Neural cell (in vitro differentiated cells): ENCODE measurements around the gene BAD. TPM values are rescaled to one million over a fixed set of nuclear protein-coding genes. Genes with fewer than 3 reads are reported as not detected.

ENCODE experiments used
- H2AFZ ChIP-seq: fragments of 200-600, 300-800 bp; sonication (generic), shearing (Covaris generic); 2 replicates; pipeline ENCODE4 v1.6.0; 2014; ENCODE audit warnings: low read depth, mild to moderate bottlenecking, antibody characterized with exemption, low read length, moderate library complexity
- H3F3A ChIP-seq: fragments of 200-600 bp; shearing (Covaris generic); 2 replicates; pipeline ENCODE4 v1.6.1; 2016; ENCODE audit warnings: mild to moderate bottlenecking, moderate library complexity, mixed read lengths, antibody characterized with exemption, low read length; ENCODE audit not compliant: insufficient read depth, poor library complexity, severe bottlenecking
- H3K27ac ChIP-seq: fragments of 200-600, 300-800 bp; sonication (generic), shearing (Covaris generic); 2 replicates; pipeline ENCODE4 v1.5.1; 2014; ENCODE audit warnings: mild to moderate bottlenecking, low read length, moderate library complexity
- H3K27me3 ChIP-seq: fragments of 300-800, 200-600 bp; sonication (generic), shearing (Covaris generic); 2 replicates; pipeline ENCODE4 v1.6.0; 2014; ENCODE audit warnings: mild to moderate bottlenecking, low read depth, low read length, moderate library complexity; ENCODE audit not compliant: insufficient read depth
- H3K36me3 ChIP-seq: fragments of 300-800, 200-600 bp; sonication (generic), shearing (Covaris generic); 2 replicates; pipeline ENCODE4 v1.5.1; 2014; ENCODE audit warnings: mild to moderate bottlenecking, antibody characterized with exemption, low read length, moderate library complexity; ENCODE audit not compliant: insufficient read depth
- H3K4me2 ChIP-seq: fragments of 300-800, 200-600 bp; sonication (generic), shearing (Covaris generic); 2 replicates; pipeline ENCODE4 v1.6.0; 2014; ENCODE audit warnings: mild to moderate bottlenecking, low read length
- H3K4me3 ChIP-seq: fragments of 300-800, 200-600 bp; sonication (generic), shearing (Covaris generic); 2 replicates; pipeline ENCODE4 v1.5.1; 2014; ENCODE audit warnings: mild to moderate bottlenecking, low read length, moderate library complexity
- H3K79me2 ChIP-seq: fragments of 200-600 bp; shearing (Covaris generic); replicated peaks from 2 replicates; pipeline ENCODE4 v1.6.0; 2014; ENCODE audit warnings: mild to moderate bottlenecking, low read length, moderate library complexity; ENCODE audit not compliant: insufficient read depth
- H3K9ac ChIP-seq: fragments of 300-800, 200-600 bp; sonication (generic), shearing (Covaris generic); 2 replicates; pipeline ENCODE4 v1.6.1; 2016; ENCODE audit warnings: mild to moderate bottlenecking, low read length, mixed read lengths
- H3K9me2 ChIP-seq: fragments of 200-600 bp; shearing (Covaris generic); 2 replicates; pipeline ENCODE4 v1.6.1; 2016; ENCODE audit warnings: mild to moderate bottlenecking, low read length, mixed read lengths; ENCODE audit not compliant: insufficient read depth
- H3K9me3 ChIP-seq: fragments of 200-600, 300-800 bp; sonication (generic), shearing (Covaris generic); 2 replicates; pipeline ENCODE4 v1.6.1; 2016; ENCODE audit warnings: mild to moderate bottlenecking, mixed run types, low read length, moderate library complexity, mixed read lengths
- H4K20me1 ChIP-seq: fragments of 200-600 bp; shearing (Covaris generic); 2 replicates; pipeline ENCODE4 v1.6.1; 2016; ENCODE audit warnings: mild to moderate bottlenecking, mixed run types; ENCODE audit not compliant: insufficient read depth
- EP300 ChIP-seq: fragments of 450-650 bp; conservative IDR thresholded peaks from 2 replicates; pipeline ENCODE4 v1.6.1; 2014; ENCODE audit warnings: antibody characterized with exemption, mild to moderate bottlenecking, moderate library complexity; ENCODE audit not compliant: poor library complexity, severe bottlenecking
- EZH2 ChIP-seq: fragments of 200-600, 300-800 bp; shearing (Covaris generic), sonication (generic); IDR thresholded peaks from 2 replicates; pipeline ENCODE4 v1.6.1; 2014; ENCODE audit warnings: antibody characterized with exemption, low read length, borderline replicate concordance, mild to moderate bottlenecking; ENCODE audit not compliant: insufficient read depth, poor library complexity, severe bottlenecking
- MXI1 ChIP-seq: fragments of 450-650 bp; conservative IDR thresholded peaks from 2 replicates; pipeline ENCODE4 v1.6.1; 2014; ENCODE audit warnings: antibody characterized with exemption, mild to moderate bottlenecking; ENCODE audit not compliant: poor library complexity, severe bottlenecking
- POLR2AphosphoS5 ChIP-seq: IDR thresholded peaks from 2 replicates; pipeline ENCODE4 v1.6.1; 2012
- RAD21 ChIP-seq: fragments of 450-650 bp; conservative IDR thresholded peaks from 2 replicates; pipeline ENCODE4 v1.6.1; 2014; ENCODE audit warnings: antibody characterized with exemption, mild to moderate bottlenecking, moderate library complexity
- SMC3 ChIP-seq: fragments of 450-650 bp; conservative IDR thresholded peaks from 2 replicates; pipeline ENCODE4 v1.6.1; 2014; ENCODE audit warnings: antibody characterized with exemption, mild to moderate bottlenecking, moderate library complexity; ENCODE audit not compliant: poor library complexity
- TAF1 ChIP-seq: IDR thresholded peaks from 2 replicates; pipeline ENCODE4 v1.6.1; 2012; ENCODE audit warnings: low read depth
- polyA plus RNA-seq: library from polyadenylated mRNA; depleted of rRNA; stranded (reverse); fragments of >200 nt; gene quantifications from 2 replicates; pipeline ENCODE4 v1.2.3, GENCODE V29; 2014
- TF ChIP-seq, protein P1 (sequence below): IDR thresholded peaks from 2 replicates; pipeline ENCODE4 v1.6.1; 2012; ENCODE audit warnings: borderline replicate concordance
- TF ChIP-seq, protein P2 (sequence below): fragments of 450-650 bp; IDR thresholded peaks from 2 replicates; pipeline ENCODE4 v1.5.1; 2014; ENCODE audit warnings: antibody characterized with exemption, mild to moderate bottlenecking, moderate library complexity; ENCODE audit not compliant: poor library complexity, severe bottlenecking

BAD gene
- polyA plus RNA-seq, 1 donor from 2014 or later = 219 TPM

DNA sequence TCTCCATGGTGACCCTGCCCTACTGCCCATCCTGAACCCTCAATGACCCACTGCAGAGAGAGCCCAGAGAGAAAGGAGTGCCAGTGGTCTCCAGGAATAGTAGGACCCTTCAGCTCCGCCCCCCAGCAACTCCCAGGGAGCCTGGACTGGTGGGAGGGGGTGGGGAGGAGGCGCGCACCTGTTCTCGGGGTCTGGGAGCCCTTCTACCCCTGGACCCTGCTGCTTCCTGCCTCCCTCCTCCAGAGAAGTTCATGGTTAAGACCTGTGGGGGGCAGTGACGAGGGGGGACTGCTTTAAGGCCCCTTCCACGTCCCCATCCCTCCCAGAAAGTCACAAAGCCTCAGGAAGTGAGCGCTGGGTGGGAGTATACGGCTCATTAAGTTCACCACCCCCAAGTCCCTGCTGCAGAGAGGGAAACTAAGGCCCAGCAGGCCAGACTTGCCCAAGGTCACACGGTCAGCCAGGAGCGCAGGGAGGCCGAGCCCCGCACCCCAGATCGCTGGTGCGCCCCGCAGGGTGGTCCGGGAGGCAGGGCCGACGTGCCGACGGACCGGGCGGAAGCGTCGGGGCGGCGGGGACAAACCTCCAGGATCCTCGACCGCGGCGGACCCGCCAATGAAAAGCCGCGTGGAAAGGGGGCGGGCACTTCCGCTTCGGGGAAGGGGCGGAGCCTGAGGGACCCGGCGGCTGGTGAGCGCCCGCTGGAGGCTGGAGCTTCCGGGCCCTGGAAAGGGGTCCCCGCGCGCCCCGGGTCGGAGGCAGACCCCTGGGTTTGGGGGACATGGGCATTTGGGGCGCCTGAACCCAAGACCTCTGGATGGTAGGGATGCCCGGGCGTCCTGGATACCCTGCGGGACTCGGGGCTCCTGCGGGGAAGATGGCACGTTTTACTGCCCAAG, 58.6 kb downstream of the BAD start, which contains the start of the genes NUDT22 and TRPT1:
NUDT22 (plus strand) TSS at position 667 of the 899 bp plus-strand sequence. CDS start 379 bp downstream, outside the sequence.
TRPT1 (minus strand) TSS at position 579 of the 899 bp plus-strand sequence; CDS start at position 253, 326 bp downstream.
- H3K27me3 ChIP-seq = no peaks in the 10 kb centered on the region
- H3K4me3 ChIP-seq = peak within 1 kb of the TSS; percentile 84
- H3F3A ChIP-seq = no peaks in the 10 kb centered on the region
- peak within 1 kb of the TSS; percentile 84 for H2AFZ ChIP-seq
- H3K9me3 ChIP-seq = no peaks in the 10 kb centered on the region
- no peaks in the 10 kb centered on the region for H4K20me1 ChIP-seq
- peak within 1 kb of the TSS; percentile 51 for H3K27ac ChIP-seq
- TF ChIP-seq RAD21 (peak; percentile 31), SMC3 (peak; percentile 38), TAF1 (peak; percentile 54), EP300 (peak; percentile 13), POLR2AphosphoS5 (peak; percentile 68), EZH2 (no peak), MXI1 (peak; percentile 67)
- TF ChIP-seq, protein P1, sequence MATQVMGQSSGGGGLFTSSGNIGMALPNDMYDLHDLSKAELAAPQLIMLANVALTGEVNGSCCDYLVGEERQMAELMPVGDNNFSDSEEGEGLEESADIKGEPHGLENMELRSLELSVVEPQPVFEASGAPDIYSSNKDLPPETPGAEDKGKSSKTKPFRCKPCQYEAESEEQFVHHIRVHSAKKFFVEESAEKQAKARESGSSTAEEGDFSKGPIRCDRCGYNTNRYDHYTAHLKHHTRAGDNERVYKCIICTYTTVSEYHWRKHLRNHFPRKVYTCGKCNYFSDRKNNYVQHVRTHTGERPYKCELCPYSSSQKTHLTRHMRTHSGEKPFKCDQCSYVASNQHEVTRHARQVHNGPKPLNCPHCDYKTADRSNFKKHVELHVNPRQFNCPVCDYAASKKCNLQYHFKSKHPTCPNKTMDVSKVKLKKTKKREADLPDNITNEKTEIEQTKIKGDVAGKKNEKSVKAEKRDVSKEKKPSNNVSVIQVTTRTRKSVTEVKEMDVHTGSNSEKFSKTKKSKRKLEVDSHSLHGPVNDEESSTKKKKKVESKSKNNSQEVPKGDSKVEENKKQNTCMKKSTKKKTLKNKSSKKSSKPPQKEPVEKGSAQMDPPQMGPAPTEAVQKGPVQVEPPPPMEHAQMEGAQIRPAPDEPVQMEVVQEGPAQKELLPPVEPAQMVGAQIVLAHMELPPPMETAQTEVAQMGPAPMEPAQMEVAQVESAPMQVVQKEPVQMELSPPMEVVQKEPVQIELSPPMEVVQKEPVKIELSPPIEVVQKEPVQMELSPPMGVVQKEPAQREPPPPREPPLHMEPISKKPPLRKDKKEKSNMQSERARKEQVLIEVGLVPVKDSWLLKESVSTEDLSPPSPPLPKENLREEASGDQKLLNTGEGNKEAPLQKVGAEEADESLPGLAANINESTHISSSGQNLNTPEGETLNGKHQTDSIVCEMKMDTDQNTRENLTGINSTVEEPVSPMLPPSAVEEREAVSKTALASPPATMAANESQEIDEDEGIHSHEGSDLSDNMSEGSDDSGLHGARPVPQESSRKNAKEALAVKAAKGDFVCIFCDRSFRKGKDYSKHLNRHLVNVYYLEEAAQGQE = no peak
- TF ChIP-seq, protein P2, sequence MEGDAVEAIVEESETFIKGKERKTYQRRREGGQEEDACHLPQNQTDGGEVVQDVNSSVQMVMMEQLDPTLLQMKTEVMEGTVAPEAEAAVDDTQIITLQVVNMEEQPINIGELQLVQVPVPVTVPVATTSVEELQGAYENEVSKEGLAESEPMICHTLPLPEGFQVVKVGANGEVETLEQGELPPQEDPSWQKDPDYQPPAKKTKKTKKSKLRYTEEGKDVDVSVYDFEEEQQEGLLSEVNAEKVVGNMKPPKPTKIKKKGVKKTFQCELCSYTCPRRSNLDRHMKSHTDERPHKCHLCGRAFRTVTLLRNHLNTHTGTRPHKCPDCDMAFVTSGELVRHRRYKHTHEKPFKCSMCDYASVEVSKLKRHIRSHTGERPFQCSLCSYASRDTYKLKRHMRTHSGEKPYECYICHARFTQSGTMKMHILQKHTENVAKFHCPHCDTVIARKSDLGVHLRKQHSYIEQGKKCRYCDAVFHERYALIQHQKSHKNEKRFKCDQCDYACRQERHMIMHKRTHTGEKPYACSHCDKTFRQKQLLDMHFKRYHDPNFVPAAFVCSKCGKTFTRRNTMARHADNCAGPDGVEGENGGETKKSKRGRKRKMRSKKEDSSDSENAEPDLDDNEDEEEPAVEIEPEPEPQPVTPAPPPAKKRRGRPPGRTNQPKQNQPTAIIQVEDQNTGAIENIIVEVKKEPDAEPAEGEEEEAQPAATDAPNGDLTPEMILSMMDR = peak; percentile 68
- no peaks in the 10 kb centered on the region for H3K9me2 ChIP-seq
- H3K79me2 ChIP-seq = peaks cover 6% of the 10 kb centered on the region
- peak within 1 kb of the TSS; percentile 68 for H3K4me2 ChIP-seq
- H3K9ac ChIP-seq = peak within 1 kb of the TSS; percentile 83
- no peaks in the 10 kb centered on the region for H3K36me3 ChIP-seq

DNA sequence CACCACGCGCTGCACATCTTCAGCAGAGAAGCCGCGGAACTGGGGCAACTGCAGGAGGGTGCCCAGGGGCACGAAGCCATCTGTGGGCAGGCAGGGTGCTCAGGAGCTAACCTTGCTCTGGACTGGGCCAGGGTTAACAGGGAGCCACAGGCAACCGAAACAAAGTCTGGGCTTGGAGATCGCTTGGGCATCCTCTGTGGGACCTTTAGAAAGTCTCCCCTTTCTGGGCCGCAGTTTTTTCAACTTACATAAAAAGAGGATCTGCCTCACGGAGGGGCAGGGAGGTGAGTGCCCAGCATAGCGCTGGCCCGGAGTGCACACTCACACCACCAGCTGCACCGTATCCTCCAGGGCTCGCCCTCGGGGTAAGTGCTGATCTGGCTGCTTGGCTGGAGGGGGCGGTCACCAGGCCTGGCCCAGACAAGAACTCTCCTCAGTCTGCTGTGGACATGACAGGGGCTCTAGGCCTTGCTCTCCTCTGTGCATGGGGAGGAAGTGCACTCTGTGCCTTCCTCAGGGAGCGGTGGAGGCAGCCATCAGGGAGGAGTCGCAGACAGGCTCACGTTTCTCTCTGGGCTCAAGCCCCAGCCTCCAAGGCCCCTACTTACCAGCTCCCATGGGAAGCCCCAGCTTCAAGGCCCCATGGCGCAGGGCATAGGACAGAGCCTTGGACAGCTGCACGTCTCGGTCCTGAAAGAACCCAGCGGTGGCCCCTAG, 59.4 kb downstream of the BAD start:
- peak overlapping the region; percentile 83 for H3K9ac ChIP-seq
- no peak overlapping the region for H2AFZ ChIP-seq
- no peaks in the 10 kb centered on the region for H3K36me3 ChIP-seq
- no peak for TF ChIP-seq SMC3
- TF ChIP-seq, protein P2 = no peak
- no peak for TF ChIP-seq EZH2
- no peak for TF ChIP-seq EP300
- TF ChIP-seq POLR2AphosphoS5 = no peak
- no peak for TF ChIP-seq MXI1
- no peak for TF ChIP-seq RAD21
- TF ChIP-seq TAF1 = no peak
- TF ChIP-seq, protein P1 = no peak
- H4K20me1 ChIP-seq = no peaks in the 10 kb centered on the region
- H3F3A ChIP-seq = no peaks in the 10 kb centered on the region
- H3K4me3 ChIP-seq = peak overlapping the region; percentile 84
- no peak overlapping the region for H3K27ac ChIP-seq
- no peaks in the 10 kb centered on the region for H3K9me3 ChIP-seq
- peak overlapping the region; percentile 68 for H3K4me2 ChIP-seq
- peaks cover 6% of the 10 kb centered on the region for H3K79me2 ChIP-seq
- H3K9me2 ChIP-seq = no peaks in the 10 kb centered on the region
- H3K27me3 ChIP-seq = no peaks in the 10 kb centered on the region
